HG02678 (cell line): Measurements from ENCODE around the gene ST8SIA6.
"Not testable (repeated sequence)": the region's sequence is repeated elsewhere in the genome, so short reads cannot be mapped to it uniquely, and the experiment has no call there.

Experiments
- ATAC-seq: cut with Tn5 transposase; IDR thresholded peaks from one replicate; pipeline ENCODE4 v1.9.1; 2021; ENCODE audit warnings: mild to moderate bottlenecking, moderate library complexity; ENCODE audit not compliant: unreplicated experiment

The ST8SIA6 gene

GRCh38 chr10:17427666-17428350, 26.6 kb downstream of the ST8SIA6 start:
- no peak for ATAC-seq

- ATAC-seq: no peak
Measured at GRCh38 chr10:17427201-17427600, 27.2 kb downstream of the ST8SIA6 start.

DNA sequence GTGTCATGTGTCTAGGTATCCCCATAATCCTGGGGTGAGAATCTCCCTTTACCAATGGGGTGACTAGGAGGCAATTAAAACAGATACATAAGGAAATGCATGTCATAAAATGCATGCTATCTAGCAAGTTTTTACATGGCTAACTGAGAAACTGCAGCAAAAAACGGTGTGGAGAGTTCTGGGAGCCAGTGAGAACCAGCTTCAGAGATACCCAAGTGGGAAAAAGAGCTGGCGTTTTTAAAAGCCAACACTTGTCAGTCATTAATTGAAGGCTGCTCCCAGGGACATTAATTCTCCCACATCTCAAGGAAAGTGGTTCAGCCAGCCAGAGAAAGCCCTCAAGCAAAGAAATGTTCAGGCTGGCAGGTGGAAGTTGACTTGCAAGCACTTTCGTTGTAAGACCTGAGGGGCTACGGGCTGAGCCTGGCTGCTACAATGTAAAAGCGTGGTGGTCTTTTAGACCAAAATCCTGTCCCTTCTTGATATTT, 28.1 kb downstream of the ST8SIA6 start:
- ATAC-seq: no peak

GRCh38 chr10:17425584-17426262, 28.7 kb downstream of the ST8SIA6 start:
- no peak for ATAC-seq

DNA sequence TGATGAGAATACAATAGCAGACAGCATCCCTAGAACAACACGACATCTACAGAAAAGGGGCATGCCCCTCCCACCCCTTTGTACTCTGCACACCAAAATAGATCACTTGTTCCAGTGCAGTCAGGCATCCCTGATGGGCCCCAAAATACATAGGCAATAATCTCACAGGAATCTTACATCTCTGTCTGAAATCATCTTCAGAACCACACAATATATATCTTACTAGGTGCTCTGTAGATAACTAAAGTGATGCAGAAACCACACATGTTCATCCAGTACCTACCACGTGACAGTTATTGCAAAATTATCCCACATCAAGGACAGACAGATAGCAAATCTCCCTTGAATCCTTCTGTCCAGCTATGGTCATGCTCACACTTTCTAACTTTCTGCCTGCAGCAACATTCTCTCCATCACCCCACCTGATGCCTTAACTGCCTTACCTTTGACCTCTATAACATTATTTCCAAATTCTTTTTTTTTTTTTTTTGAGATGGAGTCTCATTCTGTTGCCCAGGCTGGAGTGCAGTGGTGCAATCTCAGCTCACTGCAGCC, 30.7 kb downstream of the ST8SIA6 start:
- ATAC-seq: no peak

DNA sequence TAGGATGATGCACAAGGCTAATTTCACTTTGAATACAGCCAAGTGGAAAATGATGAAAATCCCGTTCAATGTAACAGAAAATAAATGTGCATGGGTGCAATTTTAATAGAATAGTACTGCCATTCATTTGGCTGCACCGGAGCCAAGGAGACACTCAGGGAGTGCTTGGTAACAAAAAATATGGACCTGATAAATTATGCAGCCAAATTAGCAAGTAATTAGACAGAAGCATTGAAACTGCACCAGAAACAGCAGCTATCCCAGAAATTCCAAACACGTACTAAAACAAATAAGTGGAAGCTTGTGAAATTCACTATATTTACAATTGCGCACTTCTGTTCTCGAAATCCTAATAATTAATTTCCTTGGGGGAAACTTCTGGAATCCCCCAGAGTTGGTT, 31.5 kb downstream of the ST8SIA6 start:
- ATAC-seq: no peak

DNA sequence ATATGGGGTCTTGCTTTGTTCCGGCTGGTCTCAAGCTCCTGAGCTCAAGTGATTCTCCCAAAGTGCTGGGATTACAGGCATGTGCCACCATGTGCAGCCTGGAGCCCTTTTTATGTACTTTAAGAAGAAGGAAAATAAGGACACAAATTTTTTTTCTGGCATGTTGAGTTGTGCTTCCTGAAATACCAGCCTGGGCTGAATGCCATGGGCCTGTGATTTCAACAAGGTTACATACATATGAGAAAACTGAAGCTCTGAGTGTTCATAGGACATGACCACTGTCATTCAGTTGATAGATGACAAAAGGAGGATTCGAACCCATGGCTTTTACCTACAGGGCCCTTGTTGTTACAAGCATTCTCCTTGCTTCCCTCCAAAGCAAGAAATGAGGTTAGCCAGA, 36.1 kb downstream of the ST8SIA6 start:
- ATAC-seq: no peak

DNA sequence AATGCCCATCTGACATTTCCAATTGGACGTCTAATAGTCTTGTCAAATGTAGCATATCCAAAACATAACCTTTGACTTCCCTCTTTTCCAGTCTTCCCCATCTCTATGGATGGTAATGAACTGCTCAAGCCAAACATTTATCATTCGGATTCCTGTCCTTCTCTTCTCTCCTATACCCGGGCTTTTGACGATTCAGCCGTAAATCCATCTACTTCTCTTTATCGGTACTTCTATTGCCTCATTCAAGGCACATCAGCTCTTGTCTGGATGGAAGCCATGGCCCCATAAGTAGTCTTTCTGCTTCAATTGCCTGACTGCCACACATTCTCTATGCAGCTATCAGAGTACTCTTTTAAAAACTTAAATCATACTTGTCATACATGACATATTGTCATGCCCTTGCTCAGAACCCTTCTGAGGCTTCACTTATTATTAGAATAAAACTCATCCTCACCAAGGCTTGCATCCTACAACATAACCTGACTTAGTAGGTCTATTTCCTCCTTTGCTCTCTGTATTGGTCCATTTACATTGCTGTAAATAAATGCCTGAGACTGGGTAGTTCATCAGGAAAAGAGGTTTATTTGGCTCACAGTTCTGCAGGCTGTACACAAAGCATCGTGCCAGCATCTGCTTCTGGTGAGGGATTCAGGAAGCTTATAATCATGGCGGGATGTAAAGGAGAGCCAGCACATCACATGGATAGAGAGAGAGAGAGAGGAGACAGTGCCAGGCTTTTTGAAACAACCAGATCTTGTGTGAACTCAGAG, 37.8 kb downstream of the ST8SIA6 start:
- ATAC-seq: no peak

GRCh38 chr10:17415046-17415658, 39.2 kb downstream of the ST8SIA6 start:
- ATAC-seq: no peak

- ATAC-seq: no peak
Measured at GRCh38 chr10:17414484-17414883, 39.9 kb downstream of the ST8SIA6 start.

DNA sequence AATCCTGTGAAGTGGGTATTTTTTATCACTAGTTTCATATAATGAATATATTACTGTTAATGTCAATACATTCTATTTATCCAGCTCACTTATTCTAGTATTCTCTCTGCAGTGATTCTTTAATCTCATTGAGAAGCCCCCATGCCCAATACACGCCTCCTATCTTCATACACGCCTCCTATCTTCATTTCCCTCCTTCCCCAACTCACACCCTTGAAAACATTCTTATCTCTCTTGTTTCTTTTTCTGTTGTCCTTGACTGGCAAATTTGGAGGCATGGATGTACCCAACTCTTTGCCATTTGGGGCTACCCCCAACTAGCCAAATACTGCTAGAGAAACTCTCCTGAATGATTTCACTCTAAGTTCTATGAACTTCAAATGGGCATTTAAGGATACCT, 40.5 kb downstream of the ST8SIA6 start:
- no peak for ATAC-seq

- ATAC-seq: no peak
Measured at GRCh38 chr10:17412323-17412722, 42.1 kb downstream of the ST8SIA6 start.

GRCh38 chr10:17410907-17411306, 43.5 kb downstream of the ST8SIA6 start:
- no peak for ATAC-seq

- no peak for ATAC-seq
Measured at GRCh38 chr10:17409170-17409733, 45.1 kb downstream of the ST8SIA6 start.

GRCh38 chr10:17407047-17407446, 47.3 kb downstream of the ST8SIA6 start:
- ATAC-seq: no peak

- ATAC-seq: no peak
Measured at GRCh38 chr10:17406036-17406834, 48.2 kb downstream of the ST8SIA6 start.

DNA sequence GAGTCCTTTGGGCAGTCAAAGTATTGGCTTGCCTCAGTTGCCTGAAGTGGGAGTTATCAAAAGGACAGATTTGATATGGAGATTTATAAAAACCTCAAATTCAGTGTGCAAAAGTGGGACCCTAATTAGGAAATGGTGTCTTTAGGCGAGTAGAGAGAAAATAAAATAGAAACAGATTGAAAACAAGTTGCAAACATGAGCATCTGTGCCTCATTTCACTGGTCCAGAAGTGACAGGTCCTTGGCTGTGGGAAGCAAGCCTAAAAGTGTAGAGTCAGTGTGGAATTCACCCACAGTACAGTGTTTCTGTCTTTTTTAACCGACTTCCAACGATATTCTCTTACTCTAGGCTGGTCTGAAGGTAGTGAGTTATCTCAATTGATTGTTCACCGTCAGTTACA, 51.2 kb downstream of the ST8SIA6 start:
- no peak for ATAC-seq

- not testable (repeated sequence) for ATAC-seq
Measured at GRCh38 chr10:17402040-17402439, 52.4 kb downstream of the ST8SIA6 start.

GRCh38 chr10:17396004-17396403, 58.4 kb downstream of the ST8SIA6 start:
- ATAC-seq: no peak

DNA sequence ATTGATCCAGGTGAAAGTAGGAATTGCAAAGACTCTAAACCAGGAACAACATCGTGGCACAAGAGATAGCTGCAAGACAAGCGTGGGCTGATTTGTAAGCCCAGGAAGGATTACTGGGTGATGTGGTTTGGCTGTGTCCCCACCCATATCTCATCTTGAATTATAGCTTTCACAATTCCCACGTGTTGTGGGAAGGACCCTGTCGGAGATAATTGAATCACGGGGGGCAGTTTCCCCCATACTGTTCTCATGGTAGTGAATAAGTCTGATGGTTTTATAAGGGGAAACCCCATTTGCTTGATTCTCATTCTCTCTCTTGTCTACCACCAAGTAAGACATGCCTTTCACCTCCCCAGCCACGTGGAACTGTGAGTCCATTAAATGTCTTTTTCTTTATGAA, 59.5 kb downstream of the ST8SIA6 start:
- ATAC-seq: no peak
